ENCODE data around the gene FAM228B.

The FAM228B gene

GRCh38 chr2:24158131-24158530 is 34.9 kb downstream of the FAM228B start:
- H3K4me3 ChIP-seq (ENCODE audit: low read length in 2 of 2) = no peak overlapping the region
- H3K9ac ChIP-seq (ENCODE audit: low read length in 2 of 2) = no peak overlapping the region

GRCh38 chr2:24159708-24160107 is 36.4 kb downstream of the FAM228B start:
- Histone ChIP-seq H3K36me3 (ENCODE audit: control insufficient read depth in 2 of 2, insufficient read depth in 2 of 2, low read length in 2 of 2) (no peaks in the 10 kb centered on the region), H3K4me3 (ENCODE audit: low read length in 2 of 2) (no peak overlapping the region), H3K9me3 (ENCODE audit: control insufficient read depth in 2 of 2, low read length in 2 of 2) (peaks cover 0 to 3% of the 10 kb centered on the region in 2 donors), H3K9ac (ENCODE audit: low read length in 2 of 2) (no peak overlapping the region), H3K27me3 (ENCODE audit: control insufficient read depth in 1 of 2, insufficient read depth in 2 of 2, low read length in 2 of 2) (no peaks in the 10 kb centered on the region), H3K4me1 (ENCODE audit: control insufficient read depth, insufficient read depth, low read length) (no peaks in the 10 kb centered on the region), H3K27ac (ENCODE audit: low read length) (no peak overlapping the region)

More at GRCh38 chr2:24158131-24158530, 34.9 kb downstream of the FAM228B start:
- Histone ChIP-seq H3K36me3 (ENCODE audit: control insufficient read depth in 2 of 2, insufficient read depth in 2 of 2, low read length in 2 of 2) (peaks cover 2 to 8% of the 10 kb centered on the region in 2 donors), H3K4me1 (ENCODE audit: control insufficient read depth, insufficient read depth, low read length) (no peaks in the 10 kb centered on the region), H3K27me3 (ENCODE audit: control insufficient read depth in 1 of 2, insufficient read depth in 2 of 2, low read length in 2 of 2) (no peaks in the 10 kb centered on the region), H3K9me3 (ENCODE audit: control insufficient read depth in 2 of 2, low read length in 2 of 2) (peaks cover 0 to 3% of the 10 kb centered on the region in 2 donors), H3K27ac (ENCODE audit: low read length) (no peak overlapping the region)

GRCh38 chr2:24160761-24161160 is 37.5 kb downstream of the FAM228B start:
- no peaks in the 10 kb centered on the region for H3K36me3 ChIP-seq (ENCODE audit: control insufficient read depth in 2 of 2, insufficient read depth in 2 of 2, low read length in 2 of 2)
- H3K9ac ChIP-seq (ENCODE audit: low read length in 2 of 2) = no peak overlapping the region
- H3K9me3 ChIP-seq (ENCODE audit: control insufficient read depth in 2 of 2, low read length in 2 of 2) = peaks cover 0 to 3% of the 10 kb centered on the region in 2 donors

GRCh38 chr2:24162494-24162893 is 39.2 kb downstream of the FAM228B start:
- Histone ChIP-seq H3K9me3 (ENCODE audit: control insufficient read depth in 2 of 2, low read length in 2 of 2) (peaks cover 0 to 3% of the 10 kb centered on the region in 2 donors), H3K4me1 (ENCODE audit: control insufficient read depth, insufficient read depth, low read length) (no peaks in the 10 kb centered on the region), H3K36me3 (ENCODE audit: control insufficient read depth in 2 of 2, insufficient read depth in 2 of 2, low read length in 2 of 2) (no peaks in the 10 kb centered on the region), H3K27ac (ENCODE audit: low read length) (no peak overlapping the region), H3K4me3 (ENCODE audit: low read length in 2 of 2) (no peak overlapping the region), H3K27me3 (ENCODE audit: control insufficient read depth in 1 of 2, insufficient read depth in 2 of 2, low read length in 2 of 2) (no peaks in the 10 kb centered on the region), H3K9ac (ENCODE audit: low read length in 2 of 2) (no peak overlapping the region)

More at GRCh38 chr2:24160761-24161160, 37.5 kb downstream of the FAM228B start:
- Histone ChIP-seq H3K4me1 (ENCODE audit: control insufficient read depth, insufficient read depth, low read length) (no peaks in the 10 kb centered on the region), H3K27ac (ENCODE audit: low read length) (no peak overlapping the region), H3K27me3 (ENCODE audit: control insufficient read depth in 1 of 2, insufficient read depth in 2 of 2, low read length in 2 of 2) (no peaks in the 10 kb centered on the region), H3K4me3 (ENCODE audit: low read length in 2 of 2) (no peak overlapping the region)

GRCh38 chr2:24163186-24163585 is 39.9 kb downstream of the FAM228B start:
- peaks cover 0 to 1% of the 10 kb centered on the region in 2 donors for H3K36me3 ChIP-seq (ENCODE audit: control insufficient read depth in 2 of 2, insufficient read depth in 2 of 2, low read length in 2 of 2)
- H3K4me3 ChIP-seq (ENCODE audit: low read length in 2 of 2) = no peak overlapping the region
- no peaks in the 10 kb centered on the region for H3K27me3 ChIP-seq (ENCODE audit: control insufficient read depth in 1 of 2, insufficient read depth in 2 of 2, low read length in 2 of 2)
- no peaks in the 10 kb centered on the region for H3K4me1 ChIP-seq (ENCODE audit: control insufficient read depth, insufficient read depth, low read length)
- H3K9ac ChIP-seq (ENCODE audit: low read length in 2 of 2) = no peak overlapping the region
- H3K9me3 ChIP-seq (ENCODE audit: control insufficient read depth in 2 of 2, low read length in 2 of 2) = peaks cover 0 to 3% of the 10 kb centered on the region in 2 donors
- no peak overlapping the region for H3K27ac ChIP-seq (ENCODE audit: low read length)

GRCh38 chr2:24163601-24164000 is 40.3 kb downstream of the FAM228B start:
- peaks cover 0 to 3% of the 10 kb centered on the region in 2 donors for H3K36me3 ChIP-seq (ENCODE audit: control insufficient read depth in 2 of 2, insufficient read depth in 2 of 2, low read length in 2 of 2)

GRCh38 chr2:24164416-24164973 is 41.2 kb downstream of the FAM228B start:
- no peaks in the 10 kb centered on the region for H3K4me1 ChIP-seq (ENCODE audit: control insufficient read depth, insufficient read depth, low read length)
- H3K36me3 ChIP-seq (ENCODE audit: control insufficient read depth in 2 of 2, insufficient read depth in 2 of 2, low read length in 2 of 2) = peaks cover 0 to 3% of the 10 kb centered on the region in 2 donors
- no peaks in the 10 kb centered on the region for H3K27me3 ChIP-seq (ENCODE audit: control insufficient read depth in 1 of 2, insufficient read depth in 2 of 2, low read length in 2 of 2)
- no peak overlapping the region for H3K27ac ChIP-seq (ENCODE audit: low read length)
- no peak overlapping the region for H3K4me3 ChIP-seq (ENCODE audit: low read length in 2 of 2)
- H3K9ac ChIP-seq (ENCODE audit: low read length in 2 of 2) = no peak overlapping the region
- H3K9me3 ChIP-seq (ENCODE audit: control insufficient read depth in 2 of 2, low read length in 2 of 2) = peaks cover 0 to 3% of the 10 kb centered on the region in 2 donors

More at GRCh38 chr2:24163601-24164000, 40.3 kb downstream of the FAM228B start:
- no peak overlapping the region for H3K9ac ChIP-seq (ENCODE audit: low read length in 2 of 2)
- H3K27ac ChIP-seq (ENCODE audit: low read length) = no peak overlapping the region
- no peaks in the 10 kb centered on the region for H3K4me1 ChIP-seq (ENCODE audit: control insufficient read depth, insufficient read depth, low read length)
- H3K4me3 ChIP-seq (ENCODE audit: low read length in 2 of 2) = no peak overlapping the region
- H3K9me3 ChIP-seq (ENCODE audit: control insufficient read depth in 2 of 2, low read length in 2 of 2) = peaks cover 0 to 3% of the 10 kb centered on the region in 2 donors
- no peaks in the 10 kb centered on the region for H3K27me3 ChIP-seq (ENCODE audit: control insufficient read depth in 1 of 2, insufficient read depth in 2 of 2, low read length in 2 of 2)

- Histone ChIP-seq H3K9ac (ENCODE audit: low read length in 2 of 2) (no peak overlapping the region), H3K4me1 (ENCODE audit: control insufficient read depth, insufficient read depth, low read length) (no peaks in the 10 kb centered on the region), H3K36me3 (ENCODE audit: control insufficient read depth in 2 of 2, insufficient read depth in 2 of 2, low read length in 2 of 2) (peaks cover 0 to 3% of the 10 kb centered on the region in 2 donors), H3K27me3 (ENCODE audit: control insufficient read depth in 1 of 2, insufficient read depth in 2 of 2, low read length in 2 of 2) (no peaks in the 10 kb centered on the region), H3K9me3 (ENCODE audit: control insufficient read depth in 2 of 2, low read length in 2 of 2) (no peaks in the 10 kb centered on the region), H3K27ac (ENCODE audit: low read length) (no peak overlapping the region), H3K4me3 (ENCODE audit: low read length in 2 of 2) (no peak overlapping the region)
These were observed 45.8 kb downstream of the FAM228B start for GRCh38 chr2:24169023-24169422.

- peak within 1 kb of the TSS in 1 of 2 donors; percentile 13 for H3K9ac ChIP-seq (ENCODE audit: low read length in 2 of 2)
- no peaks in the 10 kb centered on the region for H3K27me3 ChIP-seq (ENCODE audit: control insufficient read depth in 1 of 2, insufficient read depth in 2 of 2, low read length in 2 of 2)
- H3K9me3 ChIP-seq (ENCODE audit: control insufficient read depth in 2 of 2, low read length in 2 of 2) = no peaks in the 10 kb centered on the region
- peak within 1 kb of the TSS; percentile 28 to 40 for H3K4me3 ChIP-seq (ENCODE audit: low read length in 2 of 2)
- H3K27ac ChIP-seq (ENCODE audit: low read length) = peak within 1 kb of the TSS; percentile 58
- no peaks in the 10 kb centered on the region for H3K36me3 ChIP-seq (ENCODE audit: control insufficient read depth in 2 of 2, insufficient read depth in 2 of 2, low read length in 2 of 2)
- H3K4me1 ChIP-seq (ENCODE audit: control insufficient read depth, insufficient read depth, low read length) = no peaks in the 10 kb centered on the region
These were observed 51.6 kb downstream of the FAM228B start, which contains the start of gene FAM228A for GRCh38 chr2:24174851-24175277. Gene FAM228A (plus strand): TSS chr2:24175053. CDS start chr2:24175481, 428 bp downstream.

GRCh38 chr2:24175631-24176187 is 52.4 kb downstream of the FAM228B start:
- Histone ChIP-seq H3K4me1 (ENCODE audit: control insufficient read depth, insufficient read depth, low read length) (no peaks in the 10 kb centered on the region), H3K4me3 (ENCODE audit: low read length in 2 of 2) (peak overlapping the region; percentile 28 to 40), H3K9me3 (ENCODE audit: control insufficient read depth in 2 of 2, low read length in 2 of 2) (no peaks in the 10 kb centered on the region), H3K9ac (ENCODE audit: low read length in 2 of 2) (no peak overlapping the region), H3K27ac (ENCODE audit: low read length) (peak overlapping the region; percentile 58), H3K36me3 (ENCODE audit: control insufficient read depth in 2 of 2, insufficient read depth in 2 of 2, low read length in 2 of 2) (no peaks in the 10 kb centered on the region), H3K27me3 (ENCODE audit: control insufficient read depth in 1 of 2, insufficient read depth in 2 of 2, low read length in 2 of 2) (no peaks in the 10 kb centered on the region)

GRCh38 chr2:24176326-24176725 is 53.1 kb downstream of the FAM228B start:
- H3K36me3 ChIP-seq (ENCODE audit: control insufficient read depth in 2 of 2, insufficient read depth in 2 of 2, low read length in 2 of 2) = no peaks in the 10 kb centered on the region
- no peak overlapping the region for H3K4me3 ChIP-seq (ENCODE audit: low read length in 2 of 2)
- H3K27me3 ChIP-seq (ENCODE audit: control insufficient read depth in 1 of 2, insufficient read depth in 2 of 2, low read length in 2 of 2) = no peaks in the 10 kb centered on the region
- H3K27ac ChIP-seq (ENCODE audit: low read length) = no peak overlapping the region
- no peaks in the 10 kb centered on the region for H3K4me1 ChIP-seq (ENCODE audit: control insufficient read depth, insufficient read depth, low read length)
- no peaks in the 10 kb centered on the region for H3K9me3 ChIP-seq (ENCODE audit: control insufficient read depth in 2 of 2, low read length in 2 of 2)
- H3K9ac ChIP-seq (ENCODE audit: low read length in 2 of 2) = no peak overlapping the region
